ENCODE measurements around the gene TYRO3. TPM values are rescaled to one million over a fixed set of nuclear protein-coding genes. Genes with fewer than 3 reads are reported as not detected.

TYRO3 gene
- total and polyA plus RNA-seq, 9 donors, result 37.7 to 265 (median 109) TPM

- TF ChIP-seq, protein P1, sequence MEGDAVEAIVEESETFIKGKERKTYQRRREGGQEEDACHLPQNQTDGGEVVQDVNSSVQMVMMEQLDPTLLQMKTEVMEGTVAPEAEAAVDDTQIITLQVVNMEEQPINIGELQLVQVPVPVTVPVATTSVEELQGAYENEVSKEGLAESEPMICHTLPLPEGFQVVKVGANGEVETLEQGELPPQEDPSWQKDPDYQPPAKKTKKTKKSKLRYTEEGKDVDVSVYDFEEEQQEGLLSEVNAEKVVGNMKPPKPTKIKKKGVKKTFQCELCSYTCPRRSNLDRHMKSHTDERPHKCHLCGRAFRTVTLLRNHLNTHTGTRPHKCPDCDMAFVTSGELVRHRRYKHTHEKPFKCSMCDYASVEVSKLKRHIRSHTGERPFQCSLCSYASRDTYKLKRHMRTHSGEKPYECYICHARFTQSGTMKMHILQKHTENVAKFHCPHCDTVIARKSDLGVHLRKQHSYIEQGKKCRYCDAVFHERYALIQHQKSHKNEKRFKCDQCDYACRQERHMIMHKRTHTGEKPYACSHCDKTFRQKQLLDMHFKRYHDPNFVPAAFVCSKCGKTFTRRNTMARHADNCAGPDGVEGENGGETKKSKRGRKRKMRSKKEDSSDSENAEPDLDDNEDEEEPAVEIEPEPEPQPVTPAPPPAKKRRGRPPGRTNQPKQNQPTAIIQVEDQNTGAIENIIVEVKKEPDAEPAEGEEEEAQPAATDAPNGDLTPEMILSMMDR (IDR thresholded peaks at IDR 0.05), result no peak
- no peak for TF ChIP-seq EP300 (IDR thresholded peaks at IDR 0.05)
- no peak for TF ChIP-seq POLR2A (IDR thresholded peaks at IDR 0.05)
- no peak overlapping the region for H3K27ac ChIP-seq
- H3K9me3 ChIP-seq, result no peaks in the 10 kb centered on the region
- 94 to 100% (median 95%) methylated on average over 1 of the region's 1 CpG for WGBS, 3 donors
- no peaks in the 10 kb centered on the region for H3K4me1 ChIP-seq (ENCODE audit: insufficient read depth)
- DNase-seq, result no peak
- no peak overlapping the region for H3K4me3 ChIP-seq
- intact Hi-C loops (cut with DNase I), result no loop called here
- no peaks in the 10 kb centered on the region for H3K36me3 ChIP-seq
- no peaks in the 10 kb centered on the region for H3K27me3 ChIP-seq
These were observed 23.5 kb upstream of the TYRO3 start for GRCh38 chr15:41535544-41535943.

DNA sequence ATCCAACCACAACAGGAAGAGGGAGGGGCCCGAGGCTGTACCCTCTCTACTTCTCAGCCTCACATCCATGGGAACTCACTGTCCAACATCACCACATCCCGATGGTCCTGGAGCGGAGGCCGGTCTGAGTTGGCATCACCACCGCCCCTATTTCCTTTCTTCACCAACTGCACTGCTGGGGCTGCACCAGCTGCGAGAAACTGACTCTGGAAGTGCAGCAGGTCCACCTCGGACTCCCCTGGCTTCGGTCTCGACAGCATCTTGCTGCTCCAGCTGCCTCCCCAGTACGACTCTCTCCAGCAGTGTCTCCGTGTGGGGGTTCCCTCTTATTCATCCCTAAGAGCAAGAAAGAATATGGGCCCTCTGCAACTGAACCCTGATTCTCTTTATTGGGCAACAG lies 22.1 kb upstream of the TYRO3 start:
- no peak for TF ChIP-seq POLR2A (IDR thresholded peaks at IDR 0.05)
- TF ChIP-seq EP300 (IDR thresholded peaks at IDR 0.05), result no peak
- TF ChIP-seq, protein P1 (IDR thresholded peaks at IDR 0.05), result no peak

DNA sequence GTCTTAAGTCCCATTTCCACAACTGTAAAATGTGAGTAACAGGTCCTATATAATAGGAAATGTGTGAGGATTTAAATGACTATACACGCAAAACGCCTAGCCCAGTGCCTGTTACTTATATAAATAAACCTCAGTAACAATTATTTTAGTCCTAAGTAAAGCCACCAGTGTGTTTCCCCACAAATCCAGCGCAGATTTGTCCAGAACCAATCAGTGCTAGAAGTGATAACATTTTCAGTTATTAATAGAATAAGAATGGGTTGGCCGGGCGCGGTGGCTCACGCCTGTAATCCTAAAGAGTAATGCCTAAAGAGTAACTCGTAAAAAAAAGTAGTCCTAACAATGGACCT lies 15.5 kb upstream of the TYRO3 start:
- DNase-seq, result no peak
- H3K36me3 ChIP-seq, result no peaks in the 10 kb centered on the region
- intact Hi-C loops (cut with DNase I), result no loop called here
- peak overlapping the region in 1 of 2 donors; percentile 5 for H3K27ac ChIP-seq
- no peaks in the 10 kb centered on the region for H3K4me1 ChIP-seq (ENCODE audit: insufficient read depth)
- H3K27me3 ChIP-seq, result no peaks in the 10 kb centered on the region
- no peak for TF ChIP-seq EP300 (IDR thresholded peaks at IDR 0.05)
- no peak for TF ChIP-seq POLR2A (IDR thresholded peaks at IDR 0.05)
- TF ChIP-seq, protein P1 (IDR thresholded peaks at IDR 0.05), result no peak
- H3K4me3 ChIP-seq, result peak overlapping the region; percentile 67
- WGBS, 3 donors, result 2 to 7% (median 5%) methylated on average over 8 of the region's 8 CpGs
- no peaks in the 10 kb centered on the region for H3K9me3 ChIP-seq

More for the DNA sequence above, 22.1 kb upstream of the TYRO3 start:
- no peak overlapping the region for H3K4me3 ChIP-seq
- H3K27me3 ChIP-seq, result no peaks in the 10 kb centered on the region
- DNase-seq, result no peak
- H3K27ac ChIP-seq, result no peak overlapping the region
- 90 to 92% (median 91%) methylated on average over 11 of the region's 11 CpGs for WGBS, 3 donors
- no peaks in the 10 kb centered on the region for H3K9me3 ChIP-seq
- H3K4me1 ChIP-seq (ENCODE audit: insufficient read depth), result no peaks in the 10 kb centered on the region
- H3K36me3 ChIP-seq, result no peaks in the 10 kb centered on the region
- intact Hi-C loops (cut with DNase I), result no loop called here

DNA sequence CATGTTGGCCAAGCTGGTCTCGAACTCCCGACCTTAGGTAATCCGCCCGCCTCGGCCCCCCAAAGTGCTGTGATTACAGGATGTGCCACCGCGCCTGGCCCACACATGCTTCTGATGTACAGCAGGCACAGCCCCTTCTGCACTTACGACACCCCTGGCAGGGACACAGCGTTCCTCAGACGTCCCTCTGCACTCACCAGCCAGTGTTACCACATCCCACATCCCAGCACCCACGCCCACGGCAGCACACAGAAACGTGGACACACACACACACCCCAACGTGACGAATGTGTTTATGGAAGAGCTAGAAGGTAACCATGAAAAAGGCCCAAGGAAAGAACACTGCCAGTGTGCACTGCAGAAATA lies 14.4 kb upstream of the TYRO3 start:
- H3K4me1 ChIP-seq (ENCODE audit: insufficient read depth), result no peaks in the 10 kb centered on the region
- intact Hi-C loops (cut with DNase I), result no loop called here
- no peaks in the 10 kb centered on the region for H3K36me3 ChIP-seq
- H3K27me3 ChIP-seq, result no peaks in the 10 kb centered on the region
- H3K27ac ChIP-seq, result no peak overlapping the region
- DNase-seq, result peak; percentile 28 to 59 (median 37)
- H3K4me3 ChIP-seq, result peak overlapping the region; percentile 67
- no peaks in the 10 kb centered on the region for H3K9me3 ChIP-seq
- WGBS, 3 donors, result 57 to 64% (median 62%) methylated on average over 15 of the region's 15 CpGs
- TF ChIP-seq EP300 (IDR thresholded peaks at IDR 0.05) (no peak), POLR2A (IDR thresholded peaks at IDR 0.05) (no peak)
- TF ChIP-seq, protein P1 (IDR thresholded peaks at IDR 0.05), result no peak

GRCh38 chr15:41545218-41545617 lies 13.8 kb upstream of the TYRO3 start:
- no peak overlapping the region for H3K4me3 ChIP-seq
- 88 to 94% (median 91%) methylated on average over 3 of the region's 3 CpGs for WGBS, 3 donors

More at GRCh38 chr15:41545218-41545617, 13.8 kb upstream of the TYRO3 start:
- no peaks in the 10 kb centered on the region for H3K4me1 ChIP-seq (ENCODE audit: insufficient read depth)
- DNase-seq, result no peak
- H3K27me3 ChIP-seq, result no peaks in the 10 kb centered on the region
- no peaks in the 10 kb centered on the region for H3K9me3 ChIP-seq
- H3K27ac ChIP-seq, result no peak overlapping the region
- TF ChIP-seq POLR2A (IDR thresholded peaks at IDR 0.05) (no peak), EP300 (IDR thresholded peaks at IDR 0.05) (no peak)
- TF ChIP-seq, protein P1 (IDR thresholded peaks at IDR 0.05), result no peak
- H3K36me3 ChIP-seq, result no peaks in the 10 kb centered on the region
- intact Hi-C loops (cut with DNase I), result no loop called here
